H9 (cell line): ENCODE results near the gene ANGPTL8. TPM values are rescaled to one million over a fixed set of nuclear protein-coding genes. Genes with fewer than 3 reads are reported as not detected.

ENCODE experiments used
- DNase-seq: peaks from one replicate; pipeline ENCODE4 v3.0.0-alpha.2; 2017
- H2AFZ ChIP-seq: one replicate; pipeline ENCODE4 v1.6.1; 2013; ENCODE audit warnings: mild to moderate bottlenecking, low read length, control low read depth, moderate library complexity
- H2AK5ac ChIP-seq: 2 replicates; pipeline ENCODE4 v1.6.1; 2013; ENCODE audit warnings: low read length, control low read depth, mixed read lengths; ENCODE audit not compliant: insufficient read length
- H2BK120ac ChIP-seq: one replicate; pipeline ENCODE4 v1.6.1; 2013; ENCODE audit warnings: low read depth, mild to moderate bottlenecking, low read length, control low read depth, inconsistent platforms; ENCODE audit not compliant: poor library complexity, severe bottlenecking
- H2BK12ac ChIP-seq: 2 replicates; pipeline ENCODE4 v1.6.1; 2013; ENCODE audit warnings: low read length, control low read depth, mixed read lengths, low read depth; ENCODE audit not compliant: insufficient read length
- H2BK15ac ChIP-seq: 2 replicates; pipeline ENCODE4 v1.6.1; 2013; ENCODE audit warnings: low read depth, low read length, control low read depth
- H2BK20ac ChIP-seq: one replicate; pipeline ENCODE4 v1.6.1; 2013; ENCODE audit warnings: low read depth, mild to moderate bottlenecking, low read length, control low read depth, inconsistent platforms; ENCODE audit not compliant: poor library complexity, severe bottlenecking
- H2BK5ac ChIP-seq: 2 replicates; pipeline ENCODE4 v1.6.1; 2013; ENCODE audit warnings: low read length, control low read depth, mixed read lengths; ENCODE audit not compliant: insufficient read length
- H3K14ac ChIP-seq: 2 replicates; pipeline ENCODE4 v1.6.1; 2013; ENCODE audit warnings: low read length, control low read depth; ENCODE audit not compliant: insufficient read depth
- H3K18ac ChIP-seq: 2 replicates; pipeline ENCODE4 v1.6.1; 2013; ENCODE audit warnings: low read depth, mild to moderate bottlenecking, mixed read lengths, low read length, control low read depth; ENCODE audit not compliant: insufficient read length
- H3K23ac ChIP-seq: 2 replicates; pipeline ENCODE4 v1.6.1; 2013; ENCODE audit warnings: low read length, control low read depth, mixed read lengths, low read depth; ENCODE audit not compliant: insufficient read length
- H3K23me2 ChIP-seq: 2 replicates; pipeline ENCODE4 v1.6.1; 2013; ENCODE audit warnings: low read depth, mild to moderate bottlenecking, mixed read lengths, low read length, control low read depth; ENCODE audit not compliant: insufficient read length, poor library complexity, severe bottlenecking
- H3K27ac ChIP-seq: 2 replicates; pipeline ENCODE4 v1.5.1; 2013; ENCODE audit warnings: low read length, control low read depth, mixed read lengths, low read depth; ENCODE audit not compliant: insufficient read length
- H3K27me3 ChIP-seq: 2 replicates; pipeline ENCODE4 v1.6.1; 2013; ENCODE audit warnings: low read length, control low read depth, inconsistent platforms; ENCODE audit not compliant: insufficient read depth
- H3K4ac ChIP-seq: 2 replicates; pipeline ENCODE4 v1.6.1; 2013; ENCODE audit warnings: low read depth, mild to moderate bottlenecking, control low read depth, inconsistent platforms, low read length, moderate library complexity
- H3K4me1 ChIP-seq: 2 replicates; pipeline ENCODE4 v1.6.1; 2013; ENCODE audit warnings: low read length, control low read depth, inconsistent platforms; ENCODE audit not compliant: insufficient read depth
- H3K4me2 ChIP-seq: 2 replicates; pipeline ENCODE4 v1.6.1; 2013; ENCODE audit warnings: low read length, control low read depth, mixed read lengths; ENCODE audit not compliant: insufficient read length, insufficient read depth
- H3K56ac ChIP-seq: 2 replicates; pipeline ENCODE4 v1.6.1; 2013; ENCODE audit warnings: low read depth, mild to moderate bottlenecking, mixed read lengths, low read length, control low read depth; ENCODE audit not compliant: insufficient read length
- H3K79me1 ChIP-seq: 2 replicates; pipeline ENCODE4 v1.6.1; 2013; ENCODE audit warnings: low read depth, mild to moderate bottlenecking, moderate library complexity, low read length, control low read depth, inconsistent platforms; ENCODE audit not compliant: insufficient read depth, poor library complexity, severe bottlenecking
- H3K79me2 ChIP-seq: 2 replicates; pipeline ENCODE4 v1.6.1; 2013; ENCODE audit warnings: low read length, control low read depth, inconsistent platforms; ENCODE audit not compliant: insufficient read depth
- H3K9ac ChIP-seq: 2 replicates; pipeline ENCODE4 v1.6.1; 2013; ENCODE audit warnings: low read length, control low read depth, mixed read lengths; ENCODE audit not compliant: insufficient read length; ENCODE audit errors: extremely low read depth
- H3K9me3 ChIP-seq: one replicate; pipeline ENCODE4 v1.6.1; 2013; ENCODE audit warnings: low read depth, low read length, inconsistent platforms; ENCODE audit not compliant: control insufficient read depth
- H3T11ph ChIP-seq: one replicate; pipeline ENCODE4 v1.6.1; 2013; ENCODE audit warnings: mild to moderate bottlenecking, low read length, control low read depth, inconsistent platforms
- H4K20me1 ChIP-seq: one replicate; pipeline ENCODE4 v1.6.1; 2013; ENCODE audit not compliant: control insufficient read depth, insufficient read length, insufficient read depth
- H4K5ac ChIP-seq: 2 replicates; pipeline ENCODE4 v1.6.1; 2013; ENCODE audit warnings: low read depth, mild to moderate bottlenecking, mixed read lengths, low read length, control low read depth; ENCODE audit not compliant: insufficient read length
- H4K8ac ChIP-seq: replicated peaks from 2 replicates; pipeline ENCODE4 v1.6.1; 2013; ENCODE audit warnings: low read length, control low read depth, mixed read lengths, low read depth; ENCODE audit not compliant: insufficient read length
- H4K91ac ChIP-seq: 2 replicates; pipeline ENCODE4 v1.6.1; 2013; ENCODE audit warnings: low read depth, mild to moderate bottlenecking, moderate library complexity, mixed read lengths, low read length, control low read depth; ENCODE audit not compliant: insufficient read length
- H3K27ac Mint-ChIP-seq, 3 experiments: 2 replicates in 2 of 3; 3 replicates in 1 of 3; pipeline ENCODE4 v1.8.0; 2020 to 2021; ENCODE audit warnings: mixed read lengths in 3 of 3, mild to moderate bottlenecking in 1 of 3, moderate library complexity in 1 of 3
- H3K27me3 Mint-ChIP-seq: 2 replicates; pipeline ENCODE4 v1.8.0; 2021; ENCODE audit warnings: low read depth, mild to moderate bottlenecking, moderate library complexity, mixed read lengths
- H3K36me3 Mint-ChIP-seq, 3 experiments: 2 replicates in 2 of 3; 3 replicates in 1 of 3; pipeline ENCODE4 v1.8.0; 2020 to 2021; ENCODE audit warnings: low read depth in 3 of 3, mixed read lengths in 3 of 3; ENCODE audit not compliant: insufficient read depth in 1 of 3
- H3K4me1 Mint-ChIP-seq, 2 experiments: 2 replicates each; pipeline ENCODE4 v1.8.0; 2020; ENCODE audit warnings: mixed read lengths in 2 of 2
- H3K4me3 Mint-ChIP-seq, 2 experiments: 2 replicates in 1 of 2; 3 replicates in 1 of 2; pipeline ENCODE4 v1.8.0; 2020 to 2021; ENCODE audit warnings: mild to moderate bottlenecking in 2 of 2, mixed read lengths in 2 of 2, moderate library complexity in 1 of 2
- H3K9me3 Mint-ChIP-seq, 2 experiments: 2 replicates in 1 of 2; 3 replicates in 1 of 2; pipeline ENCODE4 v1.8.0; 2020; ENCODE audit warnings: mild to moderate bottlenecking in 2 of 2, mixed read lengths in 2 of 2, moderate library complexity in 1 of 2
- CTCF ChIP-seq: fragments of 200-600 bp; sonication (generic); conservative IDR thresholded peaks from 3 replicates; pipeline ENCODE4 v1.8.0; 2021; ENCODE audit warnings: antibody characterized with exemption, mild to moderate bottlenecking
- WGBS: extraction: QIAGEN DNeasy Blood & Tissue Kit; methylation state at CpG from one replicate; pipeline ENCODE4 v1.1.7; 2013; ENCODE audit warnings: missing lambda C conversion rate, low lambda C conversion rate, mixed read lengths; ENCODE audit not compliant: insufficient read length; ENCODE audit errors: extremely low coverage; 5-methylcytosine and 5-hydroxymethylcytosine counted together
- total RNA-seq: library from RNA; stranded (reverse); gene quantifications from 2 replicates; pipeline ENCODE4 v1.2.1, GENCODE V29; 2021

Gene ANGPTL8
- total RNA-seq, 1 experiment from 2014 or later, result not detected

- Histone ChIP-seq H2BK12ac (no peak overlapping the region), H3K14ac (no peak overlapping the region), H3K4me1 (no peaks in the 10 kb centered on the region), H3K56ac (no peak overlapping the region), H4K20me1 (no peaks in the 10 kb centered on the region), H3K23me2 (no peaks in the 10 kb centered on the region), H3K4me2 (no peak overlapping the region), H3K79me2 (no peaks in the 10 kb centered on the region), H4K91ac (no peak overlapping the region), H2BK15ac (no peak overlapping the region), H3K27ac (no peak overlapping the region), H2BK120ac (no peak overlapping the region), H3K27me3 (no peaks in the 10 kb centered on the region), H3K18ac (no peak overlapping the region), H3K4ac (no peak overlapping the region), H3K23ac (no peak overlapping the region), H3K79me1 (no peaks in the 10 kb centered on the region), H3K9ac (no peak overlapping the region), H3K9me3 (no peaks in the 10 kb centered on the region), H4K5ac (no peak overlapping the region), H3T11ph (no peak overlapping the region), H4K8ac (no peak overlapping the region), H2AFZ (no peak overlapping the region), H2BK5ac (no peak overlapping the region), H2BK20ac (no peak overlapping the region), H2AK5ac (no peak overlapping the region)
- H3K9me3 Mint-ChIP-seq, result peaks cover 10 to 20% of the 10 kb centered on the region in 2 experiments
- no peak overlapping the region; a peak in 1 of 7 replicates for H3K27ac Mint-ChIP-seq
- DNase-seq, result no peak
- peaks cover 7 to 13% of the 10 kb centered on the region in 2 experiments for H3K4me1 Mint-ChIP-seq
- no peak for TF ChIP-seq CTCF
- no CpG with 5 or more reads among the region's 2 CpGs for WGBS
- H3K27me3 Mint-ChIP-seq, result peaks cover 9% of the 10 kb centered on the region
- no peak overlapping the region; a peak in 1 of 5 replicates for H3K4me3 Mint-ChIP-seq
- H3K36me3 Mint-ChIP-seq, result peaks cover 0 to 10% (median 2%) of the 10 kb centered on the region in 3 experiments; a peak in 4 of 7 replicates
Measured at GRCh38 chr19:11273296-11273695, 33.9 kb downstream of the ANGPTL8 start.
